Iris pigment epithelial cell (primary cell): ENCODE results near the gene PTRHD1.

Experiments used
- DNase-seq: peaks from one replicate; pipeline ENCODE4 v3.0.0-alpha.2; 2011; ENCODE audit warnings: low read depth

The PTRHD1 gene

GRCh38 chr2:24756789-24757188 lies 36.4 kb downstream of the PTRHD1 start:
- no peak for DNase-seq

DNA sequence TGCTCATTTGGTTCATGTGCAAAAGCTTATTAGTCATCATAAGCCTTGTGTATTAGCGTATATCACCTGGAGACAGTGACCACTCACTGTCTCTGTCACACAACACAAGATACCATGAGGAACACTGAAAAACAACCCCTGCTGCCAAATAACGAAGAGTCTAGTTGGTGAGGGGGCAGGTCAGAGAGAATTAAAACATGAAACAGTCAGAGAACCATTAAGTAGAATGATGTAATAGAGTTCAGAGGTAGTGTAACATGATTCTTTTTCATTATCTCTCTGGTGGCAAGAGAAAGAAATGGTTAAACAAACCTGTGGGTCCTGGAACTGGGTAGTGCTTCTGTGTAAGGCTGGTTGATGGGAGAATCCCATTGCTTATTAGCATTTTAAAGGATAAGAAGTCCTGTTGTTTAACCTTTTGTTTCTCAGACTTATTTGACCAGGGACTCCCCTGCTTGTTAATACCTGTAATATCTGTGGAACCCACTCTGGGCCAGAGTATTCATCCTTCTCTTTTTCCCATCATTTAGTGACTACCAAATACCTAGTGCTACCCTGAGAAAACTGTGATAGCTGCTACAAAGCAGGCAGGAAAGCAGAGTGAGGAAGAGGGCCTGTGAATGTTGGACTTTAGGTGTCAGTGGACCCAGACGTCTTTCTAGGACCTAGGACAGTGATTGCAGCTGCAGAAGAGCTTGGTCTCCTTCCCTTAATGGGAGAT lies 38.0 kb downstream of the PTRHD1 start:
- no peak for DNase-seq

DNA sequence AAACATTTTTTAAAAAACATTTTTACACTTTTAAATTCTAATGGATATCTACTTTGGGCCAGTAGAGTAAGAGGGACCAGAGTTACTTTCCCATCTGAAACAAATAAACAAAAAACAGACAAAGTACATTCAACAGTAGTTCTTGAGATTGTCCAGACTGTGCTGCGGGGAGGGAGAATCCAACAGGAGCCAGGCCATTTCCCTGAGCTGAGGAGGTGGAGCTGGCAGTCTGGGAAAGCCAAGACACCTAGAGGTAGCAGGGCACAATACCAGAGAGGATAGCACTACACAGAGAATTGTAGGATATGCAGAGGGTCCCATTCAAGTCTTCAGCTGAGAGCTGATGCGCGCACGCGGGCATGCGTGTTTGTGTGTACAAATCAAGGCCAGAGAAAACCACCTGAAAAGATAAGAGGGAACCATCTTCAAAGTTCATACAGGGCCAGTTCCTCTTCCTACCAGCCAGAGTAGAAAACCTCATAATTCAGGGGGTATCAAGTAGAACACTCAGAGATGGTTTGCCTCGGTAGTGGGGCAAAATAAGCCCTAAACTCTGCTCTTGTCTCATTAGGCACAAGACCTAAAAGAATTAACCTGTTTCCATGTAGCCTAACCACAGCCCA lies 44.0 kb downstream of the PTRHD1 start:
- no peak for DNase-seq

- DNase-seq, result no peak
Measured at GRCh38 chr2:24747299-24747698, 45.9 kb downstream of the PTRHD1 start.

GRCh38 chr2:24745825-24746224 lies 47.4 kb downstream of the PTRHD1 start:
- no peak for DNase-seq

GRCh38 chr2:24744356-24744755 lies 48.8 kb downstream of the PTRHD1 start:
- DNase-seq, result no peak

DNA sequence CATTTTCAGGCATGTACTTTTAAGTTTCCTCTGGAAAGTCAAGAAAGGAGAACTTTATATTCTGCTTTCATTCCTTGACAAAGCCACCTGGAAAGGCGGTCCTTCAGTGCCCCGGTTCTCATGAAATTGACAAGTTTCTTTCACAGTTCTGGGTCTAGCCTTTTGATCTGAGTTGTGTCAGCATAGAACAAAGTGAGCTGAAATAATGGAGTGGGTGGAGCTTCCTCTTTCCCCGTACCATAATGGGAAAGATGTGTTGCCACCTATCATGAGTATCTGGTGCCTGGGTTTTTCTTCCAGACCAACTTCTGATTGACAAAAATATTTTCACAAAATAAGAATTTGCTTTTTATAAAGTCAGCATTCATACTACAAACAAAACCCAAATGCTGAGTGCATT lies 49.3 kb downstream of the PTRHD1 start:
- no peak for DNase-seq

DNA sequence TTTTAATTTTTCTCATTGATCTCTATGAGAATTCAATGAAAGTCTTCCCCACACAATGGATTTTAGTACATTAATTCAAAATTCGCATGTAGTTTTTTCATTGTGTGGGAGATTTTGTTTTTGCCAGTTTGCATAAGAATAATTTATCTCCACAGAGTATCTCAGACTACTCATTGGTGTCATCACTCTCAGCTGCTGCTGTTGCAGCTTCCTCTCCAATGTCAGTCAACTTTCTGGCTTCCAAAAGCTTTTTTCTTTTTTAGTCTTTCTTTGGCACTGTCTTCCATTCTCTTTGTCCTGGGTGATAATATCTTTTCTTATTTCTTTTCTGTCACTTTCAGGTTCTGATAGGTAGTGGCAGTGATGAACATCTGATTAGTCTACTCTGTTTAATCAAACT lies 50.5 kb downstream of the PTRHD1 start:
- no peak for DNase-seq

DNA sequence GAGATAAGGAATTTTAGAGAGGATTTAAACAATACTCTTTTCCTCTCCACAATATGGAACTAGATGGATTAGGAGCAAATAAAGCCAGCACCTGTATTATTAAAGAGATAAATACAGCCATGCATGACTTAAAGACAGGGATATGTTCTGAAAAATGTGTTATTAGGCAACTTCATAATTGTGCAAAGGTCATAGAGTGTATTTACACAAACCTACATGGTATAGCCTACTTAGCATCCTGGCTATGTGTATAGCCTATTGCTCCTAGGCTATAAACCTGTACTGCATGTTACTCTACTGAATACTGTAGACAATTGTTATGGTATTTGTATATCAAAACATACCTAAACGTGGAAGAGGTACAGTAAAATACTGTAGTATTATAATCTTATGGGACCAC lies 53.0 kb downstream of the PTRHD1 start:
- DNase-seq, result no peak
